RKO (cell line): ENCODE results near the gene CSNK1G2.
A peak's percentile ranks its signal among the peaks of the same experiment; 100 is the strongest.

Source experiments
- DNase-seq: peaks from one replicate; pipeline ENCODE4 v3.0.0-alpha.2; 2016; ENCODE audit warnings: low spot score

The CSNK1G2 gene

DNA sequence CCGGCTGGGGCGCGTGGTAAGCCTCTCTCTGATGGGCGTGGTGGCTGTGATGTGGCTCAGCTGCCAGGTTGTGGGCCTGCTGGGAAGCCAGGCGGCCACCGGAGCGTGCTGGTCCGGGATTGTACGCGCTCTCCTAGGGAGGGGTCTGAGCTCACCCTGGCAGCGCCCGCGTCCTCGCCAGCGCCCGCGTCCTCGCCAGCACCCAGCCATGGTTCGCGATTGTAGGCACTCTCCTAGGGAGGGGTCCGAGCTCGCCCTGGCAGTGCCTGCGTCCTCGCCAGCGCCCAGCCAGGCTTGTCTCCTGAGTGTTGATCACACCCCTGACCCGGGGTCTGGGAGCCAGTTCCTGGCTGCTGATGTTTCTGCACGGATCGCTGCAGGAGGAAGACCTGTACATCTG is 22.0 kb upstream of the CSNK1G2 start:
- no peak for DNase-seq

- no peak for DNase-seq
Measured at GRCh38 chr19:1920644-1921043, 20.3 kb upstream of the CSNK1G2 start.

GRCh38 chr19:1921326-1921725 is 19.6 kb upstream of the CSNK1G2 start:
- no peak for DNase-seq

GRCh38 chr19:1921825-1922224 is 19.1 kb upstream of the CSNK1G2 start:
- no peak for DNase-seq

DNA sequence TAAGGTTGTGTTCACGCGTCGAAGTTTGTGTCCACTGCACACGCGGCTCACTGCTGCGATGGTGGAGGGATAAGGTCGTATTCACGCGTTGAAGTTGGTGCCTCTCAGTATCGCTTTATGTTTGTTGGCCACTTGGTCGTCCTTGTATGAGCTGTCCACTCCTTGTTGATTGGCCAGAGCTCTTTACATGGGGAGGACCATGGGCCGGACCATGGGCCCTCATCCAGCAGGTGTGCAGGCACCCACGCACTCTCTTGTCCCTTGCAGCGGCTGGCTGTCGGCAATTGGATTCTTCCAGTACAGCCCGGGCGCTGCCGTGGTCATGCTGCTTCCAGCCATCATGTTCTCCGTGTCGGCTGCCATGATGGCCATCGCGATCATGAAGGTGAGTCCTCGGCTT is 18.2 kb upstream of the CSNK1G2 start:
- DNase-seq, result no peak

- DNase-seq, result no peak
Measured at GRCh38 chr19:1923319-1923718, 17.7 kb upstream of the CSNK1G2 start.

DNA sequence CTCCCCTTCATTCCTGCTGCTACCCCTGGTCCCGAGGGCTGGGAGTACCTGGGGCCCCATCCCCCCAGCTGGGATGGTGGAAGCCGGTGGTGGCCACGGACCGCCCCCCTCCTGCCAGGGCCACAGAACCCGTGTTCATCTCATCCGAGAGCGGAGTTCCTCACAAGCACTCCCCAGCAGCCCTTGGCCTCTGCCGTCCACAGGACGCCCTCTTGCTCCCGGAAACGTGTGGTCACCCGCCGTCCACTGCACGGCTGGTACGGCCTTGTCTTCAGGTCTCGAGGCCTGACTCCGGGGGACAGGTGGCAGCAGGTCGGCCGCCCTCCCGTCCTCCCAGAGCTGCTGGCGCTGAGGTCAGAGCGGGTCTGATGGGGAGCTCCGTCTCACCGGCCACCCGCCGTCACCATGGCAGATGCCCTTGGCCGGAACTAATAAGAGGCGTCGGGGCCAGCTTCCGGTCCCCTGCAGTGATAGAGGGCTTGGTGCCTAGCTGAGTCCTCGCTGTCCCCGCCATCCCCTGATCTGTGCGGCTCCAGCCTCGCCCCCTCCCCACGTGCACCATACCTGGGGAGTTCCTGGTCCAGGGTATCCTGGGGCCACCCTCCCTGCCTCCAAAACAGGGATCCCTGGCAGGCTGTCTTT is 16.5 kb upstream of the CSNK1G2 start:
- DNase-seq, result no peak

DNA sequence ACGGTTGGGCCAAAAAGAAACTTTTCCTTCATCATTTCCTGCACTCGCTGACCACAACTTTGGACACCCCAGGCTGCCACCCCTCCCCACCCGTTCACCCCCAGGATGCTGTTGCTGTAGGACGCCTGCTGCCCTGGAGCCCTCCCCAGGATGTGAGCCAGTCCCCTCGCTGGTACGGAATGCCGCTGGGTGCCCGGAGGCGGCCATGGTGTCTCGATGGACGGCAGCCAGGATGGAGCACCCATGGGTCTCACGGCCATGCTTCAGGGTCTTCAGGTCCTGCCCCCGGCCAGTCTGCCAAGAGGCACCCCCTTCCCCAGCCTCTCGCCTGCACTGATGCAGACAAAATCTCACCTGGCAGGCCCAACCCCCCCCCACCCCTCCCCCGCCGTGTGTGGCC is 15.4 kb upstream of the CSNK1G2 start:
- no peak for DNase-seq

DNA sequence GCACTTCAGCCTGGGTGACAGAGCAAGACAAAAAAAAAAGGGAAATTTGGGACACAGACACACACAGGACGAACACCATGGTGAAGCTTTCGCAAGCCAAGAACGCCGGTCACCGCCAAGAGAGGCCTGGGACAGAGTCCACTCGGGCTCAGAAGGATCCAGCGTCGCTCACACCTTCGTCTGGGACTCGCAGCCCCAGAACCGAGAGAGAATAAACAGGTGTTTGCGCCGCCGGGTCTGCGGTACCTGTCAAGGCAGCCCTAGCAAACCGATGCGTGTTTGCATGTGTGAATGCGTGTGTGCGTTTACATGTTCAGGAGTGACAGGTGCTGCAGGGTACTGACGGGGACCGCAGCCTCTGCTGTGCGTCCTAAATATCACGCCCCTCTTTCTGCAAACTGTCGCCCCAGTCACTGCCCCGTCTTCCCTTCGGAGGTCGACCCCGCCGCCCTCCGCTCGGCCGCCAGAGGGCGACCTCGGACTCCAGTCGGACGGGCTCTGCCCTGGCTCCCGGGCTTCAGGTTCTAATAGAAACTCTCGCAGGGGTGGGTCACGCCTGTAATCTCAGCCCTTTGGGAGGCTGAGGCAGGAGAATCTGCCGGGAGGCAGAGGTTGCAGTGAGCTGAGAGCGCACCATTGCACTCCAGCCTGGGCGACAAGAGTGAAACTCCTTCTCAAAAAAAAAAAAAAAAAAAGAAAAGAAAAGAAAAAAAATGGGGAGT is 11.8 kb upstream of the CSNK1G2 start:
- DNase-seq, result peak; percentile 75

DNA sequence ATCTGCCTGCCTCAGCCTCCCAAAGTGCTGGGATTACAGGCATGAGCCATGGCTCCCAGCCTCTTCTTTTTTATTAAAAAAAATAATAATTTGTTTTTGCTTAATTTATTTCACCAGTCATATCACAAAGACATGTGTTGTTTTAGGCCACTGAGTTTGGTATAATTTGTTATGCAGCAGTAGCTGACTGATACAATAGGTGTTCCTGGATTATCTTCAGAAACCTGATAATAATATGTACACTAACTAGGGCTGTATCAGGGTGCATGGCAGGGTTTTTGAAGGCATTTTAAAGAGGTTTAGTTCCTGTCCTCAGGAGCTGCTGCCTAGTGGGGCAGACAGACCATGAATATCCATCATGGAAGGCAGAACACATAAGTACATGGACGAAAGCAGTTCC is 9.5 kb upstream of the CSNK1G2 start:
- DNase-seq, result no peak

- no peak for DNase-seq
Measured at GRCh38 chr19:1932395-1932794, 8.6 kb upstream of the CSNK1G2 start.

DNA sequence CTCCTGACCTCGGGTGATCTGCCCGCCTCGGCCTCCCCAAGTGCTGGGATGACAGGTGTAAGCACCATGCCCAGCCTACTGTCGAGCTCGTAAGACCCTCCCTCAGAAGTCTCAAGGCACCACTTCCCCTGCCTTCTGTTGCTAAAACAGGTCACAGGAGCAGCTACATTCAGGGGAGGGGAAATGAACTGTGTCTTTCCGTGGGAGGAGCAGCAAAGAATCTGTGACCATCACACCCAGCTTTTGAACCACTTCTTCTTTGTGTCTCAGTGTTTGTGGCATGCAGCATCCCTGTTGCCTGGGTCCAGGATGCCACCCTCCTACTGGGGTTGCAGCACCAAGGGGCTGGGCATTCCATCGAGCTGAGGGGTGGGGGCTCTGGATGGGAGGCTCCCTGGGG is 7.7 kb upstream of the CSNK1G2 start:
- DNase-seq, result no peak

DNA sequence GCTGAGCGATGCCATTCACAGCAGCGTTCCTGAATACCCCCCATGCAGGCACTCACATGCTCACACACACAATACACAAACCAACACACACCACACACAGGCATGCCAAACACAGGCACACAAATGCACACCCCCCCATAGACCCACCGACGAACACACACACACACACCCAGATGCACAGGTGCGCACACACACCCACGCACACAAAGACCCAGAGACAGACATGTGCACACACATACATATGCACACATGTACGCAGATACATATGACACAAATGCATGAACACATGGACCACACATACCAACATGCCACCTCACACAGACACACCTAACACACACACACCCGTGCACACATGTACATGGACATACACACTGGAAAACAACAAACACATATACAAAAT is 7.0 kb upstream of the CSNK1G2 start:
- DNase-seq, result no peak

DNA sequence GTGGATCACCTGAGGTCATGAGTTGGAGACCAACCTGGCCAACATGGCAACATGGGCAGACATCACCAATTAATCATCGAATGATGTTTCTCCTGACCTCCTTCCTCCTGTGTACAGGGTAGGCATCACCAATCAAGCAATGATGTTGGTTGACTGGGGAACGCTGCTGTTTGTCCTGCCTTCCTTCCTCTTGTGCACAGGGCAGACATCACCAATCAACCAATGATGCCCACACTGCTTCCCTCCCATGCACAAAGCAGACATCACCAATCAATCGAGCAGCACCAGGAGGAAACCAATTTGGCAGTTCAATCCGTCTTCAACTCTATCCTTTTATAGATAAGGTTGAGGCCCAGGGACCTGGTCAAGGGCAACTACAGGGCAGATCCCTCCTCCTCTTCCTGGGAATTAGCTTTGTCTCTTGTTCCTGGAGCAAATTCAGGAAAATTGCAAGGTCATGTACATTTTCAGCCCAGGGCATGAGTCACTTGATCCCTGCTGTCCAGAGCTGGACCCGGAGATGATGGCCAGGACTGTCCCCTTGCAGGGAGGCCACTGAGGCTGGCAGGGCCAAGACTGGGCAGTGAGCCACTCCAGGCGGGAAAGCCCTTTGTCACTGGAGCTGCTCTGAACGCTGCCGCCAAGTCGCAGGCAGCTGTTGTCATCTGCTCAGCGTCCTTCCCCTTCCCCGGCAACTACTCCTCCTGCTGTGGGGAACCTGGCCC is 5.3 kb upstream of the CSNK1G2 start:
- peak; percentile 49 for DNase-seq

DNA sequence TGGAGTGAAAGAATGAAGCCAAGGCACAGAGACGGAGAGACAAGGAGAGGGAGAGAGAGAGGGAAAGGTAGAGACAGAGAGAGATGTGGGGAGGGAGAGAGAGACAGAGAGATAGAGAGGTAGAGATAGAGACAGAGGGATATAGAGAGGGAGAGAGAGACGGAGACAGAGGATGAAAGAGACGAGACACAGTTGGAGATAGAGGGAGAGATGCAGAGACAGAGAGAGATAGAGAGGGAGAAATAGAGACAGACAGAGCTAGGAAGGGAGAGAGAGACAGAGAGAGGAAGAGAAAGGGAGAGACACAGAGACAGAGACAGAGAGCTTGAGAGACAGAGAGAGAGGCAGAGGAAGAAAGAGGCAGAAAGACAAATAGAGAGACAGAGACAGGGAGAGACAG is 4.5 kb upstream of the CSNK1G2 start:
- DNase-seq, result no peak

DNA sequence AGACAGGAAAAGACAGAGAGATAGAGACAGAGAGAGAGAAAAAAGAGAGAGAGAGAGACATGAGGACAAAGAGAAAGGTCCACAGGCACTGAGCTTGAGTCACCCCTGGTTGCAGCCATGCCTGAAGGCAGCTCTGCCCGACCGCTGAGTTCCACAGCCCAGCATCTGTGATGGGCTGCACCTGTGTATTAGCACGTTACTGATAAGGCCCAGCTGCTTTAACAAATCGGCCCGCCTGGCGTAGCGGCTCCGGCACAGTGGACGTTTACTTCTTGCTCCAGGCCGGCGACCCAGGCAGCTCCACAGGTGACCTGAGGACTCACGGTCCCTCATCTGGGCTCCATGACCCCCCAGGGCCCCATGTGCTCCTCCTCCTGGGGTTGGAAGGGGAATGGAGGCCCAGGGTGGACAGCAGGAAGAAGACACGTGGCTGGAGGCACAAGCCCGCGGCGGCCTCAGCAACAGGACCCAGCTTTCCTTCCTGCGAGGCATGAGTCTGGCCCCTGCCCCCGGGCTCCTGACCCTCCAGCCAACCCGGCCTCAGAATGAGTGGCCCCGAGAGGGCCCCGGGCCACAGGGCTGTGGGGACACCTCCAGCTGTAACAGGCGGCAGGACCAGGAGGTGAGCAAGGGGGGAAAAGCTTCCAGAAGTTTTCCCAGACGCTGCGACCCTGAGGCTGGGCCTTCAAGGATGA is 3.9 kb upstream of the CSNK1G2 start:
- DNase-seq, result no peak

DNA sequence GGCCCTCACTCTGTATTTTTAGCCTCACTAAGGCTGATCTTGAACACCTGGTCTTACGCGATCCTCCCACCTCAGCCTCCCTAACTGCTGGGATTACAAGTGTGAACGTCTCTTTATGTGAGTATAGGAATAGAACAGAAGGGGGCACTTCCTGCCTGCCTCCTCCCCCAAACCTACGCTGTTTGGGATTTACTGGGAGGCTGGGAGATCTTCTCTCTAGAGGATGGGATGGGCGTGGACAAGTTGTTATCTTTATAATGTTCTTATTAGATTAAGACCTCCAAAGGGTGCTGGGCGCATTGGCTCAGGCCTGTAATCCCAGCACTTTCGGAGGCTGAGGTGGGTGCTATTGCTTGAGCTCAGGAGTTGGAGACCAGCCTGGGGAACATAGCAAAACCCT is 2.9 kb upstream of the CSNK1G2 start:
- DNase-seq, result no peak

- DNase-seq, result peak; percentile 71
Measured at GRCh38 chr19:1942078-1942933, 1.3 kb downstream of the CSNK1G2 start.

DNA sequence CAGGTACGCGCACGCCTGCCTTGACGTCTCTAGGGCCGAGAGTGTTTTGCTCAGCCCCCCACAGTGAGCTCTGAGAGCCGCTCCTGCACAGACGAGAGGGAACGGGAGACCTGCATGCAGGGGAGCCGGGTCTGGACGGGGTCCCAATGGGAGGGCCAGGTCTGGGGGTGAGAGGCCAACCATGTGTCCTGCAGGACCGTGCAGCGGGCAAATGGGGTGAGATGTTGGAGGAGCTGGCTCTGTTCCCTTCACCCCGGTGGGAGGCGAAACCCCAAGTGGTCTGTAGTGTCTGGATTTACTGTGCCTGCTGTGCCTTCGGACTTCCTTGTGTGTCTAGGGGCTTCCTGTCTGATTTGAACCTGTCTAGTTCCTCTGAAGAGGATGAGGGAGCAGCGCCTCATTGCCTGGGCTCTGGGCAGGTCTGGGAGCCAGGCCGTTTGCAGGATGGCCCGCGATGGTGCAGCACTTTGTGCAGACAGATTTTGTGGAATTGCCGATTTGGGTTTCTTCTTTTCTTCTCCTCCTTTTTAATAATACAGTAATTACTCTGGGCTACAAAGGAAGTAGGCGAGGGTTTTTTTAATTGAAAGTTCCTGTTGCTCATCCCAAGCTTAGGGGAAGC is 2.1 kb downstream of the CSNK1G2 start:
- no peak for DNase-seq

- DNase-seq, result no peak
Measured at GRCh38 chr19:1943661-1944087, 2.7 kb downstream of the CSNK1G2 start.
